ENCODE data around the gene LRRC47.
"Not testable (repeated sequence)": the region's sequence is repeated elsewhere in the genome, so short reads cannot be mapped to it uniquely, and the experiment has no call there.

LRRC47 gene

DNA sequence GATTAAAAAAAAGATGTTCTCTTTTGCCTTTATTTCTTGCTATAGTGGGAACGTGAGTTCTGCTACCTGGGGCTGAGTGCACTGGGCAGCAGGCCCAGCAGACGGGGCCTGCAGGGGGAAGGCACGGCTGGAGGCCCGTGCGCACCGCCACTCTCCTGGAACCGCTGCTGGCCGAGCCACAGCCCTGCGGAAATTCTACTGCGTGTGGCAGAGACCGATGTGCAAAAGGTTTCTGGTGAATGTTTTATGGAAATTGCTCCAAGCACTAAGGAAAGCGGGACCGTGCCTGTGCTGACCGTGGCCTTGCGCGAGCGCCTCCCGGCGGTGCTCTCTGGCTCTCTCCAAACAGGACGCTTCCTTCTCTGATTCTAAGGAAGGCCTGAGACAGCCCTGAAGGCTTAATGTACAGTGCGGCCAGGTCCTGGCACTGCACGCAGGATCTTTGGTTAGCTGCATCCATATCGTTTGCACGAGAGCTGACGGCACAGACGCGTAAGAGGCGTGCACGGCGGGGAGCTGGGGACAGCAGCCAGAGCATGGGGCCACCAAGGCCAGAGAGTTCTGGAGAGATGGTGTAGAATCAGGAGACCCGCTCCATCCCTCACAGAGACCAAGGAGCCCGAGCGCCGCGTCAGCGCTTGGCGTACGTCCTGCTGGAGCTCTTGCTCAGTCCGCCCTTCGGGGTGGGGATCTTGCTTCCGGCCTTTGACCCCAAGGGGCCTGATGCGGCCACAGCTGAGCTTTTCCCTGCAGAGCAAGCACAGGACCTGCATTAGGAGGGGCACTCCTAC, 18.7 kb upstream of the LRRC47 start:
- DNase-seq = no peak

GRCh38 chr1:3814065-3814464, 17.8 kb upstream of the LRRC47 start:
- no peak for DNase-seq

- no peak for DNase-seq
These were observed 15.3 kb upstream of the LRRC47 start for GRCh38 chr1:3811595-3811911.

- DNase-seq = not testable (repeated sequence)
These were observed 14.0 kb upstream of the LRRC47 start for GRCh38 chr1:3810149-3810761.

DNA sequence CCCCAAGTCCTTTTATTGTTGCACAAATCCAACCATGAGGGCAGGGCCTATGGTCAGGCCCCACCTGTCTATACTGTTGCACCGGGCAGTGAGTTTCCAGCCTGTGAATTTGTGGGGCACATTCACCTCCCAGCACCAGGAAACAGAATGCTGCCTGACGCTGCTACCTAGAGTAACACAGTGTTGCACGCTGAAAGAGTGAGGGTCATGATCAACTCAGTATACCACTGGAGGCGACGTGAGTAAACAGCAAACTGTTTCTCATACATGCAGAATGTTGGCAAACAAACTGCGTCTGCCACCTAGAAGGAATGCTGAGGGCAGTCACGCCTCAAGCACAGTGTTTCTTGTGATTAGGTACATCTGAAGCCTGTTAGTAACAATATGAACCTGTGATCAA, 13.4 kb upstream of the LRRC47 start:
- no peak for DNase-seq

DNA sequence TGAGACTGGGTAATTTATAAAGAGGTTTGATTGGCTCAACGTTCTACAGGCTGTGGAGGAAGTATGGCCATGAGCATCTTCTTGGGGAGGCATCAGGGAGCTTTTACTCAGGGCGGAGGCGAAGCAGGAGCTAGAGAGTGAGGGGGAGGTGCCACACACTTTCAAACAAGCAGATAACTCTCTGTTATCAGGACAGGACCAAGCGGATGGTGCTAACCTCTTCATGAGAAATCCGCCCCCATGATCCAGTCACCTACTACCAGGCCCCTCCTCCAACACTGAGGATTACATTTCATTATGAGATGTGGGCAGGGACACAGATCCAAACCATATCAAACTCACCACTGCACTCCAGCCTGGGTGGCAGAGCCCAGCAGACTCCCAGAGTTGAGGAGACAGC, 11.5 kb upstream of the LRRC47 start:
- no peak for DNase-seq

GRCh38 chr1:3805038-3805437, 8.7 kb upstream of the LRRC47 start:
- DNase-seq = no peak

- not testable (repeated sequence) for DNase-seq
These were observed 8.3 kb upstream of the LRRC47 start for GRCh38 chr1:3804627-3804944.

GRCh38 chr1:3803905-3804626, 7.8 kb upstream of the LRRC47 start:
- no peak for DNase-seq

DNA sequence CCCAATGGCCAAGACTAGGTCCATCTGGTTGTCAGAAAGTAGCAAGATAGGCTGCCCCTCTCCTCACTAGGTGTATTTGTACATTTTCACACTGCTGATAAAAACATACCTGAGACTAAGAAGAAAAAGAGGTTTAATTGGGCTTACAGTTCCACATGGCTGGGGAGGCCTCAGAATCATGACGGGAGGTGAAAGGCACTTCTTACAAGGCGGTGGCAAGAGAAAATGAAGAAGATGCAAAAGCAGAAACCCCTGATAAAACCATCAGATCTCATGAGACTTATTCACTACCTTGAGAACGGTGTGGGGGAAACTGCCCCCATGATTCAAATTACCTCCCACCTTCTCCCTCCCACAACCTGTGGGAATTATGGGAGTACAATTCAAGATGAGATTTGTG, 4.5 kb upstream of the LRRC47 start:
- not testable (repeated sequence) for DNase-seq

DNA sequence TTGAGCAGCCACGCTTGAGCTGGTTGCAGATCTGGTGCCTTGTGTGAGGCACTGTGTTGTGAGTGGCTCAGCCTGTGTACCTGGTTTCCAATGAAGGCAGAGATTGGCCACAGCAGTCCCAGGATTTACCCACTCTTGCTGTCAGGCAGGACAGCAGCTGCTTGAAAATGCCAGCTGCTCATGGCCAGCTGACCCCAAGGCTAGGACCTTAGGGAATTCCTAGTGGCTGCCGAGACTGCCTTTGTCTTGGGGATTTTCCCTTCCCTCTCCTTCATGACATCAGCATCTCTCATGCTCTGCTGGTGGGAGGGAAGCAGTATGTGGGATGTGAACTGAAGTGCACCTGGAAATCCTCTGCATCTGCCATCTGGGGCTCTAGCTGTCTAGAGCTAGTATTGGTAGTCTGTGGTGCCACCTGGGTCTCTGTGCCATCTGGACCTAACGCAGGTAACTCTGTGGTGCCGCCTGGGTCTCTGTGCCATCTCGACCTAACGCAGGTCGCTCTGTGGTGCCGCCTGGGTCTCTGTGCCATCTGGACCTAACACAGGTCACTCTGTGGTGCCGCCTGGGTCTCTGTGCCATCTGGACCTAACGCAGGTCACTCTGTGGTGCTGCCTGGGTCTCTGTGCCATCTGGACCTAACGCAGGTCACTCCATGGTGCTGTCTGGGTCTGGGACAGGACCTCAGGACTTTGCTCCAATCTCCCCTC, 3.8 kb upstream of the LRRC47 start:
- DNase-seq = no peak

GRCh38 chr1:3795453-3796214, 664 bp downstream of the LRRC47 start:
- DNase-seq = no peak

DNA sequence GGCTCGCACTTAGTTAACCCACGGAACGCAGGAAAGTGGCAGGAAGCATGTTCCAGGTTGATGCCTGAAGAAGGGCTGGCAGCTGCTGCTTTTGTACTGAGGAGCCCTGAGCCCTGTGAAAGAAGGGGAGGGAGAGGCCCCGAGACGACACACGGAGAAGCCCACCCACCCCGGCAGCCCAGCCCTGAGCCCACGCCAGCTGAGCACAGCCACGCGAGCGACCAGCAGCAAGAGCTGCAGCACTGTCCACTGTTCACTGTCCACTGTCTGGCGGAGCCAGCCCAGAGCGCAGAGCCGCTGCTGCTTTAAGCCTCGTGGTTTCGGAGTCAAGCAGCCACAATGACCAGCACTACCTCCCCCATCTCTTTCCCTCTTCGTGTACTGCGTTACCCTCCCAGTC, 5.3 kb downstream of the LRRC47 start:
- DNase-seq = no peak

GRCh38 chr1:3790500-3790923, 5.8 kb downstream of the LRRC47 start:
- no peak for DNase-seq

DNA sequence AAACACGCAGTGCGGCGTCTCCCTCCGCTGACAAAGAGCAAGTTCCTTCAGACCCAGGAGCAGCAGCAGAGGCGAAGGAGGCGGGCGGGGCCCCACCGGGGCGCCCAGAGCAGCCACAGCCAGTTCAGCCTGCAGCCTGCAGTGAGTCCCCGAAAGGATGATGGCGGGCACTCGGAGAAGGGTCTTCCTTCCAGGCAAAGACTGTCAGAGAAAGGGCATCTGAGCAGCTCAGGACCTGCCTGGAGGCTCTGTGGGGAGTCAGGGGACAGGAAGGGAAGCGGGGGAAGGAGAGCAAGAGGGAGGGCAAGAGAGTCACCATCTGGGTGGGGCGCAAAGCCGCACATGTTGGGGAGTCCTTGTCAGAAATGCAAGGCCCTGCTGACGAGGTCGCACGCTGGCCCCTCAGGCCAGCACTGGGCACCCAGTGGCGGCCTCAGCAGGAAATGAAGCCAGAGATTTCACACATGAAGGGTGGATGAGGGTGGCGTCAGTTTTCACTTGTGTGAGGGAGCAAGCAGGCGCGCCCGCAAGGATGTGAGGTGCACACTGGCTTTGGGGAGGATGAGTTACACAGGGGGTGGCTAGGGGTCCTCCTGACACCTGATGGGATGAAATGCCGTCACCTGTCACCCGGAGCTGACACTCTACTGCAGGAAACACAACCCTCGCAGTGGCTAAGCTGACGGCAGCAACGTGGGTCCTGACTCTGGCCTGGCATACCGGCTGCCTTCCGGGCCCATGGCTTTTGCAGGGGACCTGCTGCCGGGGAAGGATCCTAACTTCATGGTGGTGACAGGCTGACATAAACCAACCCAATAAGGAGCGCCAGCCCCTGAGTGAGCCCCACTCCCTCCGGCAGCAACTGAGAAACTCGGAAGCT, 6.6 kb downstream of the LRRC47 start:
- no peak for DNase-seq

- DNase-seq = no peak
These were observed 7.4 kb downstream of the LRRC47 start for GRCh38 chr1:3788756-3789420.

DNA sequence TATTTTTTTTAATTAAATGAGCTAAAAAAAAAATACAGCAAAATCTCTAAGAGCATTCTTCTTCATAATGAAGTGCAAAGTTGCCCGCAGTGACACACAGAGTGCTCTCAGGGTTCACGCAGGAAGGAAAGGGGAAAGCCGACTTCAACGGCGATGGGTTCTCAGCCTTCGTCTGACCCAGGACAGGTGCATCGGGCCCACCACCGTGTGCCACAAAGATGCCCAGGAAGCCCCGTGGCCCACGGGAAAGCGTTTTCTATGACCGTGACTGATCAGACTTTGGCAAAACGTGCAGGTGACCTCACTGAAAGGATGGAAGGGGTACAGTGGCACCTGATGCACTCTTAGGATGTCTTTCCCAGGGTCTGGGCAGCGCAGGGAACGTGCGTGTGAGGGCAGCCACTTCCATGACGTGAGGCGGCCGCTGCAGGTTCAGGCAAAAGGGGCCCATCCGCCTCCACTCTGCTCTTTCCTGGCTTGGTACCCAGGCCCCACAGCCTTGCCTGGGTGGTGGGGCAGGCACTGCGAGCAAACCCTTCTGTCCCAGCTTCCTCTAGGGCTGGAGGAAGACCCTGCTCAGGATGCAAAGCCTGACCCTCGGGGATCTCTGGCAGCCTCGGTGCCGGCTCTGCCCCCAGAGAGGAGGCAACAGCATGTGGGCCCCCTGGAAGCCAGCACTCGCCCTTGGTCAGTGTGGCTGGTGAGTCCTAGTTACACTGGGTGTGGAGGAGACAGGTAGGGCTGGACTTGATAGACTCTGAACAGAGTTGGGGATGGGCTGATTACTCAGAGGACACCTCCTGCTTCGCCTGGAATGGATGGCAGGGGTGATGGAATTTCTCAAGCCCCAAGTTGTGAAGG, 8.3 kb downstream of the LRRC47 start:
- DNase-seq = no peak

GRCh38 chr1:3787349-3787715, 9.0 kb downstream of the LRRC47 start:
- no peak for DNase-seq

DNA sequence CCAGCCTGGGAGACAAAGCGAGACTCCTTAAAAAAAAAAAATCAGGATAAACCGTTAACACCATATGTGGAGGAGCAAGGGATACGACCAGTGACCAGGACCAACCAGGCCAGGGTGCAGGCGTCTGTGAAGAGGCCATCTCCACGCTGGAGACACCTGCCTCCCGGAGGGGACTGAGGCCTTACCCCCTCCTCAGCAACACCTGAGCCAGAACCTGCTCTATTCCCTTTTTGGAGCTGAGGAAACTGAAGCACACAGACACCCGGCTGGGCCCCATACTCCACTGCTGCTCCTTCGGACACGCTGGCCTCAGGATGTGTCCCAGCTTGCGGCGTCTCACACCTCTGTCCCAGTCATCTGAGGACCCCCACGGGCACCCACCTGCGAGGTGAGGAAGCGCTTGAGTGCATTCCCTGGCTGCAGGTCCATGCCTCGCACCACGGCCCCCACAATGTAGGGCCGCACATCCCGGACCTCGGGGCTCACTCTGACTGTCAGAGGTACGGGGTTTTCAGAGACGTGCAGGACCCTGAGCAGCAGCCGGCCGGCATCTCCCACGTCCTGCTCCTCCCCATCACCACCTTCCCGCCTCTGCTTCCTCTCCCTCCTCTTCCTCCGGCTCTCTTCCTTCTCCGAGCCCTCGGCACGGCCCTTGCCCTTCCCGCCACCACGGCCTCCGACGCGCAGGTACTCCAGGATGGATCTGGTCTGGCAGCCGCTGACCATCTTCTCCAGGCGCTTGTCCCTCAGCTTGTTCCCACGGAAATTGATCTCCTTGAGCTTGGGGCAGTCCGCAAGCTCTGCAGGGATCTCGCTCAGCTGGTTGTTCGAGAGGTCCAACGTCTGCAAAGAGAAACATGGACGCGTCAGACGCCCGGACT, 9.6 kb downstream of the LRRC47 start:
- DNase-seq = no peak

All from 8988T (cell line).